Activated T-cell treated with anti-CD3 and anti-CD28 coated beads, Interleukin-2, amount 50 U/mL, for 24 hours (primary cell): ENCODE data around the gene CD36.

Source experiments
- DNase-seq: peaks from one replicate; pipeline ENCODE4 v3.0.0-alpha.2; 2020
- H3K27ac Mint-ChIP-seq: 2 replicates; pipeline ENCODE4 v1.8.0; 2020; ENCODE audit warnings: mild to moderate bottlenecking, mixed read lengths
- H3K27me3 Mint-ChIP-seq: 2 replicates; pipeline ENCODE4 v1.8.0; 2020; ENCODE audit warnings: mixed read lengths
- H3K36me3 Mint-ChIP-seq: 2 replicates; pipeline ENCODE4 v1.8.0; 2020; ENCODE audit warnings: low read depth, mixed read lengths
- H3K4me1 Mint-ChIP-seq: 2 replicates; pipeline ENCODE4 v1.8.0; 2020; ENCODE audit warnings: low read depth, mixed read lengths
- H3K4me3 Mint-ChIP-seq: 2 replicates; pipeline ENCODE4 v1.8.0; 2020; ENCODE audit warnings: mild to moderate bottlenecking, moderate library complexity, mixed read lengths
- H3K9me3 Mint-ChIP-seq: 2 replicates; pipeline ENCODE4 v1.8.0; 2020; ENCODE audit warnings: mixed read lengths

The CD36 gene

GRCh38 chr7:80612880-80613279 is 25.6 kb upstream of the CD36 start:
- Mint-ChIP-seq H3K27me3 (no peaks in the 10 kb centered on the region), H3K4me1 (no peaks in the 10 kb centered on the region), H3K27ac (no peak overlapping the region), H3K9me3 (no peaks in the 10 kb centered on the region), H3K4me3 (no peak overlapping the region), H3K36me3 (no peaks in the 10 kb centered on the region)
- DNase-seq: no peak

GRCh38 chr7:80613519-80613918 is 24.9 kb upstream of the CD36 start:
- Mint-ChIP-seq H3K27me3 (no peaks in the 10 kb centered on the region), H3K4me3 (no peak overlapping the region), H3K27ac (no peak overlapping the region), H3K9me3 (no peaks in the 10 kb centered on the region), H3K4me1 (no peaks in the 10 kb centered on the region), H3K36me3 (no peaks in the 10 kb centered on the region)
- DNase-seq: no peak

- H3K36me3 Mint-ChIP-seq: no peaks in the 10 kb centered on the region
- no peak overlapping the region for H3K4me3 Mint-ChIP-seq
- H3K27me3 Mint-ChIP-seq: no peaks in the 10 kb centered on the region
- no peaks in the 10 kb centered on the region for H3K9me3 Mint-ChIP-seq
- no peaks in the 10 kb centered on the region for H3K4me1 Mint-ChIP-seq
- DNase-seq: no peak
- H3K27ac Mint-ChIP-seq: no peak overlapping the region
These were observed 23.6 kb upstream of the CD36 start for GRCh38 chr7:80614851-80615271.

GRCh38 chr7:80618096-80618495 is 20.3 kb upstream of the CD36 start:
- H3K9me3 Mint-ChIP-seq: no peaks in the 10 kb centered on the region
- H3K4me3 Mint-ChIP-seq: no peak overlapping the region
- no peaks in the 10 kb centered on the region for H3K36me3 Mint-ChIP-seq
- H3K27me3 Mint-ChIP-seq: no peaks in the 10 kb centered on the region
- no peak overlapping the region for H3K27ac Mint-ChIP-seq
- no peak for DNase-seq
- no peaks in the 10 kb centered on the region for H3K4me1 Mint-ChIP-seq

- Mint-ChIP-seq H3K27ac (no peak overlapping the region), H3K9me3 (no peaks in the 10 kb centered on the region), H3K4me3 (no peak overlapping the region), H3K4me1 (no peaks in the 10 kb centered on the region), H3K36me3 (no peaks in the 10 kb centered on the region), H3K27me3 (no peaks in the 10 kb centered on the region)
- DNase-seq: no peak
These were observed 18.7 kb upstream of the CD36 start for GRCh38 chr7:80619741-80620140.

GRCh38 chr7:80622541-80622940 is 15.9 kb upstream of the CD36 start:
- no peak overlapping the region for H3K4me3 Mint-ChIP-seq
- no peaks in the 10 kb centered on the region for H3K27me3 Mint-ChIP-seq
- H3K9me3 Mint-ChIP-seq: no peaks in the 10 kb centered on the region
- DNase-seq: no peak
- no peaks in the 10 kb centered on the region for H3K4me1 Mint-ChIP-seq
- no peak overlapping the region for H3K27ac Mint-ChIP-seq
- no peaks in the 10 kb centered on the region for H3K36me3 Mint-ChIP-seq

- Mint-ChIP-seq H3K4me1 (no peaks in the 10 kb centered on the region), H3K9me3 (no peaks in the 10 kb centered on the region), H3K27me3 (no peaks in the 10 kb centered on the region), H3K36me3 (no peaks in the 10 kb centered on the region), H3K4me3 (no peak overlapping the region), H3K27ac (no peak overlapping the region)
- DNase-seq: no peak
These were observed 14.8 kb upstream of the CD36 start for GRCh38 chr7:80623503-80624252.

GRCh38 chr7:80624763-80625162 is 13.7 kb upstream of the CD36 start:
- Mint-ChIP-seq H3K4me1 (no peaks in the 10 kb centered on the region), H3K27ac (no peak overlapping the region), H3K4me3 (no peak overlapping the region), H3K9me3 (no peaks in the 10 kb centered on the region), H3K27me3 (no peaks in the 10 kb centered on the region), H3K36me3 (no peaks in the 10 kb centered on the region)
- no peak for DNase-seq

GRCh38 chr7:80629023-80629422 is 9.4 kb upstream of the CD36 start:
- H3K27ac Mint-ChIP-seq: no peak overlapping the region
- DNase-seq: no peak
- H3K4me3 Mint-ChIP-seq: no peak overlapping the region
- H3K36me3 Mint-ChIP-seq: no peaks in the 10 kb centered on the region
- H3K27me3 Mint-ChIP-seq: no peaks in the 10 kb centered on the region
- no peaks in the 10 kb centered on the region for H3K4me1 Mint-ChIP-seq
- no peaks in the 10 kb centered on the region for H3K9me3 Mint-ChIP-seq

- Mint-ChIP-seq H3K9me3 (no peaks in the 10 kb centered on the region), H3K4me1 (no peaks in the 10 kb centered on the region), H3K27me3 (no peaks in the 10 kb centered on the region), H3K4me3 (no peak overlapping the region), H3K27ac (no peak overlapping the region), H3K36me3 (no peaks in the 10 kb centered on the region)
- no peak for DNase-seq
These were observed 7.6 kb upstream of the CD36 start for GRCh38 chr7:80630608-80631405.

GRCh38 chr7:80631421-80631820 is 7.0 kb upstream of the CD36 start:
- DNase-seq: no peak
- Mint-ChIP-seq H3K4me1 (no peaks in the 10 kb centered on the region), H3K27me3 (no peaks in the 10 kb centered on the region), H3K9me3 (no peaks in the 10 kb centered on the region), H3K36me3 (no peaks in the 10 kb centered on the region), H3K27ac (no peak overlapping the region), H3K4me3 (no peak overlapping the region)

- H3K4me1 Mint-ChIP-seq: no peaks in the 10 kb centered on the region
- no peaks in the 10 kb centered on the region for H3K36me3 Mint-ChIP-seq
- no peaks in the 10 kb centered on the region for H3K9me3 Mint-ChIP-seq
- no peak overlapping the region for H3K4me3 Mint-ChIP-seq
- no peaks in the 10 kb centered on the region for H3K27me3 Mint-ChIP-seq
- no peak overlapping the region for H3K27ac Mint-ChIP-seq
- no peak for DNase-seq
These were observed 6.3 kb upstream of the CD36 start for GRCh38 chr7:80632139-80632538.

GRCh38 chr7:80632819-80633218 is 5.6 kb upstream of the CD36 start:
- no peak for DNase-seq
- Mint-ChIP-seq H3K9me3 (no peaks in the 10 kb centered on the region), H3K27me3 (no peaks in the 10 kb centered on the region), H3K4me1 (no peaks in the 10 kb centered on the region), H3K36me3 (no peaks in the 10 kb centered on the region), H3K4me3 (no peak overlapping the region), H3K27ac (no peak overlapping the region)

- Mint-ChIP-seq H3K4me3 (no peak overlapping the region), H3K9me3 (no peaks in the 10 kb centered on the region), H3K4me1 (no peaks in the 10 kb centered on the region), H3K36me3 (no peaks in the 10 kb centered on the region), H3K27me3 (no peaks in the 10 kb centered on the region), H3K27ac (no peak overlapping the region)
- DNase-seq: no peak
These were observed 3.9 kb upstream of the CD36 start for GRCh38 chr7:80634505-80634904.

- H3K27ac Mint-ChIP-seq: no peak overlapping the region
- H3K9me3 Mint-ChIP-seq: no peaks in the 10 kb centered on the region
- no peaks in the 10 kb centered on the region for H3K36me3 Mint-ChIP-seq
- H3K4me3 Mint-ChIP-seq: no peak overlapping the region
- no peaks in the 10 kb centered on the region for H3K27me3 Mint-ChIP-seq
- no peak for DNase-seq
- no peaks in the 10 kb centered on the region for H3K4me1 Mint-ChIP-seq
These were observed 2.9 kb upstream of the CD36 start for GRCh38 chr7:80635533-80635932.
